ENCODE data around the gene HOXA13. TPM values are rescaled to one million over a fixed set of nuclear protein-coding genes. Genes with fewer than 3 reads are reported as not detected.

The HOXA13 gene
- total RNA-seq, 1 donor from 2014 or later = not detected

DNA sequence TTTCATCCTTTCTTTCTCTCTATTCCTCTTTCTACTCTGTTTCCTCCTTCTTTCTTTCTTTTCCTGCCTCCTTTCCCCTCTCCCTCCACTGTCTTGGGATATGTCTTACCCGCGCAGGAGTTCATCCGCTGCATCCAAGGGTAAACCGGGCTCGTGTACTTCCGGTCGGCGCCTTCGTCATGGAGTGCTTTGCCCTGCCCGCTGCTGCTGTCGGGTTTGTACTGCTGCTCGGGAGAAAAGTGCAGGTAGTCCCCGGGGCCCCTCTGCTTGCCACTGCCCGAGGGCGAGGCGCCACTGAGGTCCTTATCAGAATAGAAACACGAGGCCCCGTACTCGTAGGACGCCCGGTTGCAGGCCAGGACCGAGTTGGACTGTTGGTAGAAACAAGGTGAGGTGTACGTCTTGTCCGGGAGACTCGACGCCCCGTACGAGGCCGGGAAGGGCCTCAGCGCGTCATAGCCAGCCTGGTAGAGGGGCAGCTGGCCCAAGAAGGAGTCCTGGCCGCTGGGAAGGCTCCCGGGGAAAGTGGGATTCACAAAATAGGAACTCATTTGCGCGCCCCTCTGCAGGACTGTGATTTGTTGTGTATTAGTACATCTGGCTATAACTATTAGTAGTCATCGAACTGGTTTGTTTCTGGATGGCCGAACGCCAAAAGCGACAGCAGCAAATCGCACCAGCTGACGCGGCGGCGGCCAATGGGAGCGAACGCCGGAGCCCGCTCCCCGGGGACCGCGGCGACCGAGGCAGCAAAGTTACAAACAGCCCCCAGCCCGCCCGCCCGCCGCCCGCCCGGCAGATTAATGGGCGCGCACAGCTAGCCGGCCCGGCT is 52.5 kb downstream of the HOXA13 start, which contains the start of gene HOXA6:
Gene HOXA6 (minus strand): TSS at position 576 of the 832 bp plus-strand sequence. CDS start 25 bp downstream, at position 551.
- intact Hi-C loops (cut with DNase I) = no loop called here
- ATAC-seq = no peak
- DNase-seq (ENCODE audit: missing footprints) = no peak

DNA sequence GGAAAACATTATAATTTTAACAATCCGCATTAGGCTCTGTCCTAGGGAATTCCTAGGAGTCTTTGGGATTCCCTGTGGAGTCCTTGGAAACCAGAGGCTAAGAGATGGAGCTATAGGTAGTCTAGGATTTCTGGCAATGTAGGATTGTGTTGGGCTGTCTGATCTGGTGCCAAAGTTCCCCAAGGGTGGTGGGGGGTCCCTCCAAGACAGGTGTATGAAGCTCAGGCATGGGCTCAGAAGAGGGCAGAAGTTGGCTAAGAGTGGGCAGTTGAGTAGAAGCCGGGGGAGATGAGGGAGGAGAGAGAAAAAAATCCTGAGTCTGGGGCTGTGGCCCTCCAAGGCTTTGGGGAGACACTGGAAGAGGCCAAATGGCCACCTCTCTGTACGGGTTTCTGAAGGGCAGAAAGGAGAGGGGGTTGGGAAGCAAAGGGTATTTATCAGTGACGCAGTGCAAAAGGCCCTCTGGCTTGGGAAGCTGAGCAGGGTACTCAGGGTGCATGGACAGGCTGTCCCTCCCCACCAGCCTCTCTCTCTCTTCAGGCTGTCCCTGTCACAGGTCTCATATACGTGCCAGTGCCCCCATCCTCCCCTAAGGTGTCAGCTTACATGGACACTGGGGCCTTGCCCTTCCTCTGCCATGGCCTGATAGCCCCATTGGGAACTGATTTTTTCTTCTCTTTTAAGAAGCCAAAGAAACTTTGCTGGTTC is 53.2 kb downstream of the HOXA13 start:
- intact Hi-C loops (cut with DNase I) = no loop called here
- DNase-seq (ENCODE audit: missing footprints) = no peak
- no peak for ATAC-seq

DNA sequence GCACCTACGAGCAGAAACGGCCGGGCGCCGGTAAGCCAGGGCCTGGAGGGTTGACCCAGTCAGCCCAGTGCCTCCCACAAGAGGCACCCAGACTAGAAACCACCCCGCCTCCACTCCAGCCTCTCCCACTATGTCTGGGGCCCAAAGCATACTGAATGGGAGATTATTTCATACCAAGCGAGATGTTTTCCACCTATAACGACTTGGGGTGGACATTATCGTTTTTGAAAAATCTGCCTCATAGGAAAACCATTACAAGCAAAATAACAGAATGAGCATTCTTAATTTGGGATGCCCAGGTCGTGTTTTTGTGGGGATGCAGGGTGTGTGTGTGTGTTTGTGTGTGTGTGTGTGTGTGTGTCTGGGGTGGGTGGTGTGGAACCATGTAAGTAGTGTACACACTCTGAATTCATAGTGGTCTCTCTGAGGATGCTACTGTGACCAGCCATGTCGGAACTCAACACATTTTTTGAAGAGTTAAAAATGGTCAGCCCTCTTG is 53.9 kb downstream of the HOXA13 start:
- no peak for DNase-seq (ENCODE audit: missing footprints)
- intact Hi-C loops (cut with DNase I) = no loop called here

GRCh38 chr7:27145165-27145913 is 54.6 kb downstream of the HOXA13 start:
- intact Hi-C loops (cut with DNase I) = no loop called here
- ATAC-seq (no peak), DNase-seq (ENCODE audit: missing footprints) (no peak)

More for the DNA sequence above, 53.9 kb downstream of the HOXA13 start:
- ATAC-seq = no peak

- ATAC-seq (no peak), DNase-seq (ENCODE audit: missing footprints) (no peak)
- intact Hi-C loops (cut with DNase I) = no loop called here
Observed at GRCh38 chr7:27144781-27145164, 55.1 kb downstream of the HOXA13 start.

Small RNA genes within 50 kb of the gene (microRNA-seq; reads per million reads assigned to microRNA genes)
- gene MIR196B = 5.4 reads per million, percentile 14 among the genes with 10 or more reads in this experiment

Other genes starting within 250 kb of the HOXA13 start
- gene HOXA1, start 104.1 kb downstream of the HOXA13 start, total RNA-seq = not detected
- 0.14 TPM for gene HOXA2, start 97.4 kb downstream of the HOXA13 start, total RNA-seq
- gene HOXA4, start 69.3 kb downstream of the HOXA13 start, total RNA-seq = 0.14 TPM
- not detected for gene HOXA5, start 56.4 kb downstream of the HOXA13 start, total RNA-seq
- not detected for gene HOXA6, start 52.3 kb downstream of the HOXA13 start, total RNA-seq
- gene HOXA3, start 47.5 kb downstream of the HOXA13 start, total RNA-seq = not detected
- not detected for gene HOXA7, start 43.4 kb downstream of the HOXA13 start, total RNA-seq
- not detected for gene HOXA9, start 34.6 kb downstream of the HOXA13 start, total RNA-seq
- gene HOXA10, start 25.8 kb downstream of the HOXA13 start, total RNA-seq = not detected
- gene HOXA11, start 14.9 kb downstream of the HOXA13 start, total RNA-seq = not detected
- not detected for gene EVX1, start 42.7 kb upstream of the HOXA13 start, total RNA-seq